ENCODE data around the gene RBPJL.

GRCh38 chr20:45322952-45323383 is 16.3 kb downstream of the RBPJL start:
- TF ChIP-seq POLR2A (IDR thresholded peaks at IDR 0.05) (no peak), POLR2AphosphoS5 (IDR thresholded peaks at IDR 0.05) (no peak), CTCF (IDR thresholded peaks at IDR 0.05) (peak in 3 of 4 experiments; percentile 7 to 51 (median 18)), EP300 (IDR thresholded peaks at IDR 0.05) (no peak)

Data from gastroesophageal sphincter (tissue), 3 donors.